ENCODE data around the gene APBA2.

APBA2 gene

DNA sequence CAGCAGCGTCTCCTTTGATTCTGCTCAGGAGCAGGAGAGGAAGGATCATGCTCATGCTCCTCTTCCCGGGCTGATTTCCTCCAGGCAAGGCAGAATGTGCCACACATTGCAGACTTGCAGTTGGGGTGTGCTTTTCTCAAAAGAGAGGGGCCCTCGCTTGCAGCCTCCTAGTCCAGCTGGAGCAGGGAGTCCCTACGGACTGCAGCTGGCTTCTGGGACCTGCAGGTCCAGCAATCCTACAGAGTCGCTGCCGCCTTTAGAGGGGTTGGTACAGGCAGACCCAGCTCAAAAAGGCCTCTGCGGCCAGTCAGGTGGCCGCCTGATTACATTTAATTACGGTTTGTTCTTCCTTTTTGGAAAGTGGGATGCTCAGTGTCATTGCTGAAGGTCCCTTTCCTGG, 210.0 kb downstream of the APBA2 start:
- Histone ChIP-seq H3K27me3 (ENCODE audit: insufficient read depth, low read length, poor library complexity) (no peaks in the 10 kb centered on the region), H2AFZ (ENCODE audit: low read depth, low read length) (no peak overlapping the region), H3K4me3 (ENCODE audit: low read depth in 1 of 2, low read length in 2 of 2) (no peak overlapping the region), H3K27ac (ENCODE audit: low read length) (no peak overlapping the region), H3K4me2 (ENCODE audit: insufficient read depth, low read length) (no peak overlapping the region), H3K79me2 (ENCODE audit: insufficient read depth, low read length) (no peaks in the 10 kb centered on the region), H3K4me1 (ENCODE audit: insufficient read depth, low read length) (no peaks in the 10 kb centered on the region), H4K20me1 (ENCODE audit: insufficient read depth, low read length) (no peaks in the 10 kb centered on the region), H3K9me3 (ENCODE audit: insufficient read depth, low read length, severe bottlenecking) (no peaks in the 10 kb centered on the region), H3K9ac (ENCODE audit: low read depth, low read length) (no peak overlapping the region), H3K36me3 (ENCODE audit: insufficient read depth, low read length) (no peaks in the 10 kb centered on the region)
- no peak for DNase-seq
- TF ChIP-seq EZH2 (IDR thresholded peaks at IDR 0.05; ENCODE audit: borderline replicate concordance, low read depth, low read length, severe bottlenecking), result no peak
- TF ChIP-seq, protein P1, sequence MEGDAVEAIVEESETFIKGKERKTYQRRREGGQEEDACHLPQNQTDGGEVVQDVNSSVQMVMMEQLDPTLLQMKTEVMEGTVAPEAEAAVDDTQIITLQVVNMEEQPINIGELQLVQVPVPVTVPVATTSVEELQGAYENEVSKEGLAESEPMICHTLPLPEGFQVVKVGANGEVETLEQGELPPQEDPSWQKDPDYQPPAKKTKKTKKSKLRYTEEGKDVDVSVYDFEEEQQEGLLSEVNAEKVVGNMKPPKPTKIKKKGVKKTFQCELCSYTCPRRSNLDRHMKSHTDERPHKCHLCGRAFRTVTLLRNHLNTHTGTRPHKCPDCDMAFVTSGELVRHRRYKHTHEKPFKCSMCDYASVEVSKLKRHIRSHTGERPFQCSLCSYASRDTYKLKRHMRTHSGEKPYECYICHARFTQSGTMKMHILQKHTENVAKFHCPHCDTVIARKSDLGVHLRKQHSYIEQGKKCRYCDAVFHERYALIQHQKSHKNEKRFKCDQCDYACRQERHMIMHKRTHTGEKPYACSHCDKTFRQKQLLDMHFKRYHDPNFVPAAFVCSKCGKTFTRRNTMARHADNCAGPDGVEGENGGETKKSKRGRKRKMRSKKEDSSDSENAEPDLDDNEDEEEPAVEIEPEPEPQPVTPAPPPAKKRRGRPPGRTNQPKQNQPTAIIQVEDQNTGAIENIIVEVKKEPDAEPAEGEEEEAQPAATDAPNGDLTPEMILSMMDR (IDR thresholded peaks at IDR 0.05; ENCODE audit: borderline replicate concordance, extremely low read depth, low read length, poor library complexity, severe bottlenecking), result no peak
- no peak for ATAC-seq (ENCODE audit: insufficient read depth, low read depth)

DNA sequence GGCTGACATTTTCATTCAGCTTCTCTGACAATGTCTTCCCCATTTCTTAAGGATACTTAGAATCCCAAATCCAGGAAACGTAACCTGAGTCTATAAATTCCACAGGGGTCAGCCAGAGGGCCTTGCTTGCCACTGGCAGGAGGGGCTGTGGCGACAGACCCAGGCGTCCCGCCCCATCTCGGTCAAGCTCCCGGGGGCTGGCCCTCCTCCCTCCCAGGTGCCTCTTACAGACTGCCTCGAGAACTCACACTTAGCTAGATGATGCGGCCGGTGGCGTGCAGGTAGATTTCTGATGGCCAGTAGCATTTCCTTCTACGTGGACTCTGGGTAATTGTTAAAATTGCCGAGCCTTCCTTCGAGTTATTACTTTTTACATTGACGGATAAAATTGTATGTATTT, 211.4 kb downstream of the APBA2 start:
- Histone ChIP-seq H3K4me3 (ENCODE audit: low read depth in 1 of 2, low read length in 2 of 2) (no peak overlapping the region), H3K4me2 (ENCODE audit: insufficient read depth, low read length) (no peak overlapping the region), H3K79me2 (ENCODE audit: insufficient read depth, low read length) (no peaks in the 10 kb centered on the region), H3K36me3 (ENCODE audit: insufficient read depth, low read length) (no peaks in the 10 kb centered on the region), H3K9ac (ENCODE audit: low read depth, low read length) (no peak overlapping the region), H3K27me3 (ENCODE audit: insufficient read depth, low read length, poor library complexity) (no peaks in the 10 kb centered on the region), H3K4me1 (ENCODE audit: insufficient read depth, low read length) (no peaks in the 10 kb centered on the region), H3K27ac (ENCODE audit: low read length) (no peak overlapping the region), H3K9me3 (ENCODE audit: insufficient read depth, low read length, severe bottlenecking) (no peaks in the 10 kb centered on the region), H2AFZ (ENCODE audit: low read depth, low read length) (no peak overlapping the region), H4K20me1 (ENCODE audit: insufficient read depth, low read length) (no peaks in the 10 kb centered on the region)
- DNase-seq (no peak), ATAC-seq (ENCODE audit: insufficient read depth, low read depth) (no peak)
- no peak for TF ChIP-seq EZH2 (IDR thresholded peaks at IDR 0.05; ENCODE audit: borderline replicate concordance, low read depth, low read length, severe bottlenecking)
- TF ChIP-seq, protein P1 (IDR thresholded peaks at IDR 0.05; ENCODE audit: borderline replicate concordance, extremely low read depth, low read length, poor library complexity, severe bottlenecking), result no peak

DNA sequence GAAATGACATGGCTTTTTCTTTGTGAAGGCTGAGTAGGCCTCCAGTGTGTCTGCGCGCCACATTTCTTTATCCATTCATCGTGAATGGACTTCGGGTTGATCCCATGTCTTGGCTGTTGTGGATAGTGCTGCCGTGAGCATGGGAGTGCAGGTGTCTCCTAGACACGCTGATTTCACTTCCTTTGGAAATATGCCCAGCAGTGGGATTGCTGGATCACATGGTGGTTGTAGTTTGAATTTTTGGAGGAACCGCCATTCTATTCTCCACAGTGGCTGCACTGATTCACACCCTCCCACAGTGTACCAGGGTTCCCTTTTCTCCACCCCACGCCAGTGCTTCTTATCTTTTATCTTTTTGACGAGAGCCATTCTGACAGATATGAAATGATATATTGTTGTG, 212.2 kb downstream of the APBA2 start:
- DNase-seq (no peak), ATAC-seq (ENCODE audit: insufficient read depth, low read depth) (no peak)
- no peak overlapping the region for H3K4me3 ChIP-seq (ENCODE audit: low read depth in 1 of 2, low read length in 2 of 2)
- H3K9me3 ChIP-seq (ENCODE audit: insufficient read depth, low read length, severe bottlenecking), result no peaks in the 10 kb centered on the region
- no peak overlapping the region for H3K4me2 ChIP-seq (ENCODE audit: insufficient read depth, low read length)
- H3K79me2 ChIP-seq (ENCODE audit: insufficient read depth, low read length), result no peaks in the 10 kb centered on the region
- H4K20me1 ChIP-seq (ENCODE audit: insufficient read depth, low read length), result no peaks in the 10 kb centered on the region
- H3K4me1 ChIP-seq (ENCODE audit: insufficient read depth, low read length), result no peaks in the 10 kb centered on the region
- no peak overlapping the region for H2AFZ ChIP-seq (ENCODE audit: low read depth, low read length)
- no peaks in the 10 kb centered on the region for H3K27me3 ChIP-seq (ENCODE audit: insufficient read depth, low read length, poor library complexity)
- H3K27ac ChIP-seq (ENCODE audit: low read length), result no peak overlapping the region
- H3K9ac ChIP-seq (ENCODE audit: low read depth, low read length), result no peak overlapping the region
- no peaks in the 10 kb centered on the region for H3K36me3 ChIP-seq (ENCODE audit: insufficient read depth, low read length)
- TF ChIP-seq EZH2 (IDR thresholded peaks at IDR 0.05; ENCODE audit: borderline replicate concordance, low read depth, low read length, severe bottlenecking), result no peak
- TF ChIP-seq, protein P1 (IDR thresholded peaks at IDR 0.05; ENCODE audit: borderline replicate concordance, extremely low read depth, low read length, poor library complexity, severe bottlenecking), result no peak

DNA sequence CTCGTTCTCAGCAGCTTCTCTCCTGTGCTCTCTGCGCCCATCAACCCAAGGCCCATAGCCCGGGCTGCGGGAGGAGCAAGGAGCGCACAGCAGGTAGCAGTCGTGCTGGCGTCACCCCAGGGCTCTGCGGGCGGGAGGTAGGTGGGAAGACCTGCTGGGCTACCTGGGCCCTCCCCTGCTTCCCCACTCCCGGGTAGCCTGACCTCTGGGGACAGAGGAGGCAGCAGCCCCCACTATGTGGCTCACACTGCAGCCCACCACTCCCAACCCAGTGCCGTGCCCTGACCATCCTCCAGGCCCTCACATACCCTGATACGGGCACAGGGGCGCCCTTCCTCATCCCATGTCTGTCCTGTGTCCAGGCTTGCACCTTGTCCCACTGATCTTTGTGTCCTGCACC, 212.9 kb downstream of the APBA2 start:
- Histone ChIP-seq H3K79me2 (ENCODE audit: insufficient read depth, low read length) (no peaks in the 10 kb centered on the region), H3K4me3 (ENCODE audit: low read depth in 1 of 2, low read length in 2 of 2) (no peak overlapping the region), H3K4me1 (ENCODE audit: insufficient read depth, low read length) (no peaks in the 10 kb centered on the region), H3K36me3 (ENCODE audit: insufficient read depth, low read length) (no peaks in the 10 kb centered on the region), H3K27me3 (ENCODE audit: insufficient read depth, low read length, poor library complexity) (no peaks in the 10 kb centered on the region), H3K4me2 (ENCODE audit: insufficient read depth, low read length) (no peak overlapping the region), H3K9ac (ENCODE audit: low read depth, low read length) (no peak overlapping the region), H3K9me3 (ENCODE audit: insufficient read depth, low read length, severe bottlenecking) (no peaks in the 10 kb centered on the region), H3K27ac (ENCODE audit: low read length) (no peak overlapping the region), H4K20me1 (ENCODE audit: insufficient read depth, low read length) (no peaks in the 10 kb centered on the region), H2AFZ (ENCODE audit: low read depth, low read length) (no peak overlapping the region)
- no peak for TF ChIP-seq EZH2 (IDR thresholded peaks at IDR 0.05; ENCODE audit: borderline replicate concordance, low read depth, low read length, severe bottlenecking)
- TF ChIP-seq, protein P1 (IDR thresholded peaks at IDR 0.05; ENCODE audit: borderline replicate concordance, extremely low read depth, low read length, poor library complexity, severe bottlenecking), result no peak
- ATAC-seq (ENCODE audit: insufficient read depth, low read depth) (no peak), DNase-seq (no peak)

All from DND-41 (cell line).